Endothelial cell of umbilical vein (primary cell): ENCODE results near the gene FAM181A. TPM values are rescaled to one million over a fixed set of nuclear protein-coding genes. Genes with fewer than 3 reads are reported as not detected.

Experiments used
- BruUV-seq: library from RNA; stranded (reverse); fragments of 400-500 nt; replicated peaks from 2 replicates; lab custom pipeline; 2021; lab: Mats Ljungman, UMichigan
- CTCF ChIA-PET: fragments of 300-600, 350-600 bp; sonication (Branson Sonifier 250); formaldehyde crosslinking; loops from one replicate; lab custom pipeline; 2021; ENCODE audit warnings: antibody characterized with exemption, inconsistent platforms; lab: Charles Lee
- POLR2A ChIA-PET: fragments of 300-600, 350-600 bp; sonication (Branson Sonifier 250); formaldehyde crosslinking; loops from one replicate; lab custom pipeline; 2021; ENCODE audit warnings: antibody characterized with exemption, inconsistent platforms; lab: Charles Lee
- DNase-seq: peaks from one replicate; pipeline ENCODE4 v3.0.0-alpha.2; 2011; ENCODE audit warnings: low read depth, low spot score
- FAIRE-seq: peaks from 2 replicates; lab custom pipeline; 2011; peaks lifted over from hg19 to GRCh38; lab: Jason Lieb, UNC
- H2AFZ ChIP-seq: 2 replicates; pipeline ENCODE4 v1.6.0; 2012; ENCODE audit warnings: low read depth, low read length, control low read depth, inconsistent platforms
- H3K27ac ChIP-seq: 2 replicates; pipeline ENCODE4 v1.5.1; 2011; ENCODE audit warnings: low read depth, mild to moderate bottlenecking, control low read depth, low read length, moderate library complexity; ENCODE audit not compliant: insufficient read depth
- H3K27me3 ChIP-seq, 2 experiments: 2 replicates each; pipeline versions ENCODE4 v1.6.0 to v1.6.1; 2011; ENCODE audit warnings: low read length in 2 of 2, mixed read lengths in 1 of 2; ENCODE audit not compliant: control insufficient read depth in 2 of 2, insufficient read depth in 2 of 2
- H3K36me3 ChIP-seq, 2 experiments: 2 replicates in 1 of 2; 3 replicates in 1 of 2; pipeline ENCODE4 v1.5.1; 2011; ENCODE audit warnings: low read length in 2 of 2, mild to moderate bottlenecking in 1 of 2, moderate library complexity in 1 of 2; ENCODE audit not compliant: control insufficient read depth in 2 of 2, insufficient read depth in 2 of 2; ENCODE audit errors: extremely low read depth in 1 of 2
- H3K4me1 ChIP-seq: 3 replicates; pipeline ENCODE4 v1.5.1; 2011; ENCODE audit warnings: mild to moderate bottlenecking, low read length; ENCODE audit not compliant: control insufficient read depth, insufficient read depth; ENCODE audit errors: extremely low read depth
- H3K4me2 ChIP-seq: 2 replicates; pipeline ENCODE4 v1.6.1; 2011; ENCODE audit warnings: low read length, control low read depth, mixed read lengths; ENCODE audit not compliant: insufficient read depth
- H3K4me3 ChIP-seq, 3 experiments: fragments of 200-600 bp in 1 of 3; sonication (generic), shearing (Covaris generic) in 1 of 3; replicated peaks in 1 of 3; 2 replicates each; pipeline ENCODE4 v1.5.1; 2011 to 2016; ENCODE audit warnings: control low read depth in 3 of 3, low read length in 3 of 3, mild to moderate bottlenecking in 2 of 3, inconsistent platforms in 1 of 3, low read depth in 1 of 3, moderate library complexity in 1 of 3; ENCODE audit not compliant: insufficient read depth in 1 of 3
- H3K79me2 ChIP-seq: 2 replicates; pipeline ENCODE4 v1.6.0; 2012; ENCODE audit warnings: low read length, inconsistent platforms; ENCODE audit not compliant: control insufficient read depth, insufficient read depth
- H3K9ac ChIP-seq: replicated peaks from 2 replicates; pipeline ENCODE3; 2011; ENCODE audit warnings: low read length, control low read depth; ENCODE audit not compliant: insufficient read depth; ENCODE audit errors: extremely low read depth
- H3K9me1 ChIP-seq: replicated peaks from 3 replicates; pipeline ENCODE4 v1.6.0; 2011; ENCODE audit warnings: mild to moderate bottlenecking, low read length; ENCODE audit not compliant: control insufficient read depth, insufficient read depth; ENCODE audit errors: extremely low read depth
- H3K9me3 ChIP-seq: replicated peaks from 2 replicates; pipeline ENCODE4 v1.5.1; 2012; ENCODE audit warnings: low read length, inconsistent platforms; ENCODE audit not compliant: control insufficient read depth, insufficient read depth
- H4K20me1 ChIP-seq: replicated peaks from 2 replicates; pipeline ENCODE3; 2011; ENCODE audit warnings: mild to moderate bottlenecking, low read length; ENCODE audit not compliant: control insufficient read depth, insufficient read depth; ENCODE audit errors: extremely low read depth
- EZH2 ChIP-seq: IDR thresholded peaks from 2 replicates; pipeline ENCODE4 v1.6.1; 2012; ENCODE audit warnings: borderline replicate concordance, low read depth, mild to moderate bottlenecking, moderate library complexity, low read length, inconsistent platforms; ENCODE audit not compliant: severe bottlenecking
- FOS ChIP-seq: IDR thresholded peaks from 2 replicates; pipeline ENCODE4 v1.6.1; 2011; ENCODE audit warnings: mild to moderate bottlenecking, low read length, moderate library complexity, borderline replicate concordance; ENCODE audit not compliant: insufficient read depth
- GATA2 ChIP-seq: IDR thresholded peaks from 2 replicates; pipeline ENCODE4 v1.7.0; 2011; ENCODE audit warnings: low read depth, mild to moderate bottlenecking, moderate library complexity, mixed read lengths, low read length; ENCODE audit not compliant: insufficient read length, insufficient read depth
- JUN ChIP-seq: IDR thresholded peaks from 2 replicates; pipeline ENCODE4 v1.6.1; 2011; ENCODE audit warnings: borderline replicate concordance, low read depth; ENCODE audit not compliant: insufficient read length, insufficient read depth
- MYC ChIP-seq: IDR thresholded peaks from one replicate; pipeline ENCODE4 v1.6.1; 2011; ENCODE audit warnings: mild to moderate bottlenecking, low read depth, low read length
- POLR2A ChIP-seq: IDR thresholded peaks from 2 replicates; pipeline ENCODE4 v1.6.1; 2012; ENCODE audit warnings: low read depth, mild to moderate bottlenecking, control low read depth, low read length
- POLR2AphosphoS5 ChIP-seq: IDR thresholded peaks from 2 replicates; pipeline ENCODE4 v1.6.1; 2012; ENCODE audit warnings: low read depth, mild to moderate bottlenecking, control low read depth, low read length, moderate library complexity; ENCODE audit not compliant: insufficient read depth
- dilution Hi-C: fragments of 300-500 bp; cut with MboI; formaldehyde crosslinking; loops from one replicate; pipeline ENCODE4 v1.15.0; 2019; ENCODE audit warnings: low sequenced_read_pairs; ENCODE audit not compliant: extremely low pct_ligation_motif_present
- intact Hi-C: fragments of 100-400 bp; cut with micrococcal nuclease; formaldehyde crosslinking; loops from one replicate; pipeline ENCODE4 v1.10.0; 2022
- polyA plus RNA-seq, 4 experiments: library from polyadenylated mRNA; depleted of rRNA in 3 of 4; stranded (reverse) in 3 of 4; unstranded in 1 of 4; fragments of >200 nt; gene quantifications; 2 replicates each; pipeline versions ENCODE4 v1.2.1 to v1.2.3, GENCODE V29; 2011 to 2012; ENCODE audit warnings: missing spikeins in 1 of 4
- total RNA-seq: library from RNA; stranded (reverse); gene quantifications from 2 replicates; pipeline ENCODE4 v1.2.3, GENCODE V29; 2021
- TF ChIP-seq, protein P1 (sequence below), 2 donors: IDR thresholded peaks; 1 replicate in 1 of 2; 2 replicates in 1 of 2; pipeline ENCODE4 v1.5.1; 2011; ENCODE audit warnings: low read length in 2 of 2, mild to moderate bottlenecking in 2 of 2, moderate library complexity in 2 of 2, control low read depth in 1 of 2, inconsistent platforms in 1 of 2, low read depth in 1 of 2; ENCODE audit not compliant: insufficient read depth in 1 of 2; ENCODE audit errors: extremely low read depth in 1 of 2
- TF ChIP-seq, protein P2 (sequence below): IDR thresholded peaks from 2 replicates; pipeline ENCODE4 v1.6.1; 2011; ENCODE audit not compliant: insufficient read depth, insufficient read length

Gene FAM181A
- total and polyA plus RNA-seq, 2 donors (not counting 3 experiments of a cell fraction or from before 2014, with no cell fraction given): not detected

DNA sequence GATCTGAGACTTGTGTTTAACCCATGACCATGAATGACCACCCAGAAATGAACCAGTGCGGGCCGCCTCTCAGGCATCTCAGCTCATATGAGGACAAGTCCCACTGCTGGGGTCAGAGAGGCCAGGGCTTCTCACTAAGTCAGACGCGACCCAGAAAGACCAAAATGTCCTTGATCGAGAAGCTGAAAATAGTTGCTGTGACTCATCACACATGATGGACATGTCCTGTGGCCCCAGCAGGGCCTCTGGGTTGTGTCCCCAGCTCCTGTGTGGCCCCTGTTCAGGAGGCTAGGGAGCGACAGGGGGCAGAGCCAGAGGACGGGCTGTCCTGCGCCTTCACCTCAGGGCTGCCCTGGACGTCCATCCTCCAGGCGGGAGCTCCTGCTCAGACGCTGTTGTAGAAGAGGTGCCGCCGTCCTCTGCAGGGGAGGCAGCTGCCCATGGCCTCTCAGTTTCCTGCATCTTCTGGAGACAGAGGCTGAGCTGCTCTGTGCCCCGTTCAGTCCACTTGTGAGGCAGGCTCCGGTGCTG lies 29.0 kb upstream of the FAM181A start:
- dilution Hi-C loops: no loop called here
- CTCF ChIA-PET: interaction anchor here (1.6 kb wide), 1 partner anchor 10 kb away, joined by 4 read pairs; no protein-coding TSS in a partner anchor

More for the DNA sequence above, 29.0 kb upstream of the FAM181A start:
- Histone ChIP-seq H3K36me3 (no peaks in the 10 kb centered on the region), H4K20me1 (no peaks in the 10 kb centered on the region), H3K9me3 (no peaks in the 10 kb centered on the region), H3K4me1 (no peaks in the 10 kb centered on the region), H3K27me3 (no peaks in the 10 kb centered on the region), H3K4me2 (no peak overlapping the region), H3K79me2 (no peaks in the 10 kb centered on the region), H3K9me1 (no peaks in the 10 kb centered on the region), H3K4me3 (no peak overlapping the region), H2AFZ (no peak overlapping the region), H3K9ac (no peak overlapping the region), H3K27ac (no peak overlapping the region)
- intact Hi-C loops: no loop called here
- DNase-seq (no peak), FAIRE-seq (no peak)
- POLR2A ChIA-PET: no interaction called here
- TF ChIP-seq, protein P1, sequence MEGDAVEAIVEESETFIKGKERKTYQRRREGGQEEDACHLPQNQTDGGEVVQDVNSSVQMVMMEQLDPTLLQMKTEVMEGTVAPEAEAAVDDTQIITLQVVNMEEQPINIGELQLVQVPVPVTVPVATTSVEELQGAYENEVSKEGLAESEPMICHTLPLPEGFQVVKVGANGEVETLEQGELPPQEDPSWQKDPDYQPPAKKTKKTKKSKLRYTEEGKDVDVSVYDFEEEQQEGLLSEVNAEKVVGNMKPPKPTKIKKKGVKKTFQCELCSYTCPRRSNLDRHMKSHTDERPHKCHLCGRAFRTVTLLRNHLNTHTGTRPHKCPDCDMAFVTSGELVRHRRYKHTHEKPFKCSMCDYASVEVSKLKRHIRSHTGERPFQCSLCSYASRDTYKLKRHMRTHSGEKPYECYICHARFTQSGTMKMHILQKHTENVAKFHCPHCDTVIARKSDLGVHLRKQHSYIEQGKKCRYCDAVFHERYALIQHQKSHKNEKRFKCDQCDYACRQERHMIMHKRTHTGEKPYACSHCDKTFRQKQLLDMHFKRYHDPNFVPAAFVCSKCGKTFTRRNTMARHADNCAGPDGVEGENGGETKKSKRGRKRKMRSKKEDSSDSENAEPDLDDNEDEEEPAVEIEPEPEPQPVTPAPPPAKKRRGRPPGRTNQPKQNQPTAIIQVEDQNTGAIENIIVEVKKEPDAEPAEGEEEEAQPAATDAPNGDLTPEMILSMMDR (IDR thresholded peaks at IDR 0.05; ENCODE audit: extremely low read depth in 1 of 2, insufficient read depth in 1 of 2, low read depth in 1 of 2, low read length in 2 of 2): no peak
- TF ChIP-seq POLR2A: no peak
- no peak for TF ChIP-seq POLR2AphosphoS5
- no peak for TF ChIP-seq MYC
- TF ChIP-seq GATA2: no peak
- TF ChIP-seq, protein P2, sequence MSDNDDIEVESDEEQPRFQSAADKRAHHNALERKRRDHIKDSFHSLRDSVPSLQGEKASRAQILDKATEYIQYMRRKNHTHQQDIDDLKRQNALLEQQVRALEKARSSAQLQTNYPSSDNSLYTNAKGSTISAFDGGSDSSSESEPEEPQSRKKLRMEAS: no peak
- no peak for TF ChIP-seq FOS
- no peak for TF ChIP-seq EZH2
- TF ChIP-seq JUN: no peak
- BruUV-seq: no TSS peak
